Astrocyte (in vitro differentiated cells and primary cell): ENCODE measurements around the gene PLIN5. TPM values are rescaled to one million over a fixed set of nuclear protein-coding genes. Genes with fewer than 3 reads are reported as not detected.
A peak's percentile ranks its signal among the peaks of the same experiment; 100 is the strongest.

ENCODE experiments used
- DNase-seq: peaks from one replicate; pipeline ENCODE4 v3.0.0-alpha.2; 2010; ENCODE audit warnings: low read depth
- FAIRE-seq: peaks from 2 replicates; lab custom pipeline; 2011; peaks lifted over from hg19 to GRCh38; lab: Jason Lieb, UNC
- H2AFZ ChIP-seq: 2 replicates; pipeline ENCODE4 v1.6.0; 2012; ENCODE audit warnings: low read depth, low read length, inconsistent platforms
- H3K27ac ChIP-seq: 2 replicates; pipeline ENCODE4 v1.5.1; 2011; ENCODE audit warnings: low read depth, low read length, inconsistent platforms
- H3K27me3 ChIP-seq: 2 replicates; pipeline ENCODE4 v1.6.0; 2011; ENCODE audit warnings: low read length, inconsistent platforms; ENCODE audit not compliant: insufficient read depth
- H3K36me3 ChIP-seq: 2 replicates; pipeline ENCODE4 v1.5.1; 2011; ENCODE audit warnings: low read length, inconsistent platforms; ENCODE audit not compliant: insufficient read depth
- H3K4me1 ChIP-seq: 2 replicates; pipeline ENCODE4 v1.5.1; 2011; ENCODE audit warnings: low read length, inconsistent platforms; ENCODE audit not compliant: insufficient read depth
- H3K4me2 ChIP-seq: 2 replicates; pipeline ENCODE4 v1.6.0; 2012; ENCODE audit warnings: low read length, inconsistent platforms
- H3K4me3 ChIP-seq: 2 replicates; pipeline ENCODE4 v1.5.1; 2011; ENCODE audit warnings: low read depth, mild to moderate bottlenecking, low read length, inconsistent platforms; ENCODE audit not compliant: insufficient read depth
- H3K79me2 ChIP-seq: 2 replicates; pipeline ENCODE4 v1.6.0; 2012; ENCODE audit warnings: mild to moderate bottlenecking, low read length, inconsistent platforms; ENCODE audit not compliant: insufficient read depth
- H3K9ac ChIP-seq: 2 replicates; pipeline ENCODE4 v1.6.0; 2012; ENCODE audit warnings: mild to moderate bottlenecking, low read length, inconsistent platforms
- H3K9me3 ChIP-seq: 2 replicates; pipeline ENCODE4 v1.5.1; 2012; ENCODE audit warnings: low read depth, mild to moderate bottlenecking, low read length, inconsistent platforms; ENCODE audit not compliant: insufficient read depth
- H4K20me1 ChIP-seq: 2 replicates; pipeline ENCODE4 v1.6.0; 2012; ENCODE audit warnings: low read length, inconsistent platforms; ENCODE audit not compliant: insufficient read depth
- H3K27ac Mint-ChIP-seq: one replicate; pipeline ENCODE4 v1.8.0; 2021; ENCODE audit warnings: mild to moderate bottlenecking, mixed read lengths; ENCODE audit not compliant: unreplicated experiment
- H3K27me3 Mint-ChIP-seq: one replicate; pipeline ENCODE4 v1.8.0; 2021; ENCODE audit warnings: low read depth, mixed read lengths; ENCODE audit not compliant: unreplicated experiment
- H3K36me3 Mint-ChIP-seq: one replicate; pipeline ENCODE4 v1.8.0; 2021; ENCODE audit warnings: low read depth, mixed read lengths; ENCODE audit not compliant: unreplicated experiment
- H3K4me1 Mint-ChIP-seq: one replicate; pipeline ENCODE4 v1.8.0; 2021; ENCODE audit warnings: low read depth, mixed read lengths; ENCODE audit not compliant: unreplicated experiment
- H3K4me3 Mint-ChIP-seq: one replicate; pipeline ENCODE4 v1.8.0; 2021; ENCODE audit warnings: mild to moderate bottlenecking, moderate library complexity, mixed read lengths; ENCODE audit not compliant: unreplicated experiment
- H3K9me3 Mint-ChIP-seq: one replicate; pipeline ENCODE4 v1.8.0; 2021; ENCODE audit warnings: mild to moderate bottlenecking, mixed read lengths; ENCODE audit not compliant: unreplicated experiment
- EZH2 ChIP-seq: IDR thresholded peaks from 2 replicates; pipeline ENCODE4 v1.6.1; 2012; ENCODE audit warnings: mild to moderate bottlenecking, low read length, inconsistent platforms; ENCODE audit not compliant: insufficient read depth
- total RNA-seq: library from RNA; stranded (reverse); gene quantifications from 2 replicates; pipeline ENCODE4 v1.2.1, GENCODE V29; 2021
- TF ChIP-seq, protein P1 (sequence below): IDR thresholded peaks from 2 replicates; pipeline ENCODE4 v1.5.1; 2011; ENCODE audit warnings: low read depth, mild to moderate bottlenecking, inconsistent platforms, low read length, moderate library complexity; ENCODE audit not compliant: insufficient read depth

Gene PLIN5
- total RNA-seq, 1 donor from 2014 or later: not detected

DNA sequence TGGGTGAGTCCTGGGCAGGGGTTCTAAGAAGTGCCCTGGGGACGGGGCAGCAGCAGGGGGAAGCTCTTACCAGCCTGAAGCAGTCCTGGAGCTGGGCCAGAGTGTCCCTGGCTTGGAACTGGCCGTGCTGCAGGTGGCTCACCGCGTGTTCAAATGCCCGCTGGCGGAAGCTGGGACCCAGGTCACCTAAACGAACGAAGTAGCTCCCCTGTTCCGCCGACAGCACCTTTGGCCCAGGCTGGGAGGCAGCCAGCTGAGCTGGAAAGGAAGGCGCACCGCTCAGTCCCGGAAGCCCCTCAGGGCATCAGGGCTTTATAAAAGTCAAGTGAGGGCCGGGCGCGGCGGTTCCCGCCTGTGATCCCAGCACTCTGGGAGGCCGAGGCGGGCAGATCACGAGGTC lies 26.3 kb downstream of the PLIN5 start:
- TF ChIP-seq, protein P1, sequence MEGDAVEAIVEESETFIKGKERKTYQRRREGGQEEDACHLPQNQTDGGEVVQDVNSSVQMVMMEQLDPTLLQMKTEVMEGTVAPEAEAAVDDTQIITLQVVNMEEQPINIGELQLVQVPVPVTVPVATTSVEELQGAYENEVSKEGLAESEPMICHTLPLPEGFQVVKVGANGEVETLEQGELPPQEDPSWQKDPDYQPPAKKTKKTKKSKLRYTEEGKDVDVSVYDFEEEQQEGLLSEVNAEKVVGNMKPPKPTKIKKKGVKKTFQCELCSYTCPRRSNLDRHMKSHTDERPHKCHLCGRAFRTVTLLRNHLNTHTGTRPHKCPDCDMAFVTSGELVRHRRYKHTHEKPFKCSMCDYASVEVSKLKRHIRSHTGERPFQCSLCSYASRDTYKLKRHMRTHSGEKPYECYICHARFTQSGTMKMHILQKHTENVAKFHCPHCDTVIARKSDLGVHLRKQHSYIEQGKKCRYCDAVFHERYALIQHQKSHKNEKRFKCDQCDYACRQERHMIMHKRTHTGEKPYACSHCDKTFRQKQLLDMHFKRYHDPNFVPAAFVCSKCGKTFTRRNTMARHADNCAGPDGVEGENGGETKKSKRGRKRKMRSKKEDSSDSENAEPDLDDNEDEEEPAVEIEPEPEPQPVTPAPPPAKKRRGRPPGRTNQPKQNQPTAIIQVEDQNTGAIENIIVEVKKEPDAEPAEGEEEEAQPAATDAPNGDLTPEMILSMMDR: no peak
- TF ChIP-seq EZH2: no peak
- Mint-ChIP-seq H3K36me3 (peaks cover 8% of the 10 kb centered on the region), H3K4me1 (peaks cover 6% of the 10 kb centered on the region), H3K9me3 (no peaks in the 10 kb centered on the region), H3K27me3 (peaks cover 9% of the 10 kb centered on the region), H3K4me3 (no peak overlapping the region), H3K27ac (no peak overlapping the region)
- DNase-seq: no peak
- no peak overlapping the region for H3K4me2 ChIP-seq
- no peaks in the 10 kb centered on the region for H3K79me2 ChIP-seq
- H3K9ac ChIP-seq: no peak overlapping the region
- H2AFZ ChIP-seq: no peak overlapping the region
- no peaks in the 10 kb centered on the region for H4K20me1 ChIP-seq
- H3K4me1 ChIP-seq: peaks cover 15% of the 10 kb centered on the region
- no peaks in the 10 kb centered on the region for H3K36me3 ChIP-seq
- no peak overlapping the region for H3K4me3 ChIP-seq
- no peak overlapping the region for H3K27ac ChIP-seq
- no peak for FAIRE-seq
- no peaks in the 10 kb centered on the region for H3K27me3 ChIP-seq
- H3K9me3 ChIP-seq: no peaks in the 10 kb centered on the region

DNA sequence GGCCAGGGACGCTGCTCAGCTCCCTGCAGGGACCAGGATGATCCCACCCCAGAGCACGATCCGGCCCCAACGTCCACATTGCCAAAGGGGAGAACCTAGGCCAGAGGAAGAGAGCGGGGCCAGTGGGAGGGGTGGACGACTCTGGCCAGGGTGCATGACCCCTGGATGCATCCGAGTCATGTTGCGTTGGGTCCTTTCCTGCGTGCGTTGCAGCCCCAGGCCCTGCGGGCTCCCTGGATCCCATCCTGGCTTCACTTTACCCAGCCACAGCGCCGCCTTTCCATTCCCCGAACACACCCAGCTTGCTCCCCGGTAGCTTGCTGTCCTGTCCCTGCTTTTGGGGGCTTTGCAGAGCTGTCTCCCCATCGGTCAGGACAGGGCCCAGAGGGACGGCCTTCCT lies 27.2 kb downstream of the PLIN5 start:
- peaks cover 8% of the 10 kb centered on the region for H3K27me3 Mint-ChIP-seq
- no peak for TF ChIP-seq EZH2
- TF ChIP-seq, protein P1: no peak
- Histone ChIP-seq H3K27me3 (no peaks in the 10 kb centered on the region), H4K20me1 (no peaks in the 10 kb centered on the region), H3K27ac (no peak overlapping the region), H2AFZ (no peak overlapping the region), H3K9ac (no peak overlapping the region), H3K4me1 (peaks cover 15% of the 10 kb centered on the region), H3K4me2 (no peak overlapping the region), H3K4me3 (no peak overlapping the region), H3K79me2 (no peaks in the 10 kb centered on the region), H3K9me3 (no peaks in the 10 kb centered on the region), H3K36me3 (no peaks in the 10 kb centered on the region)
- DNase-seq (no peak), FAIRE-seq (no peak)
- H3K4me3 Mint-ChIP-seq: no peak overlapping the region
- H3K36me3 Mint-ChIP-seq: peaks cover 8% of the 10 kb centered on the region
- H3K4me1 Mint-ChIP-seq: peaks cover 6% of the 10 kb centered on the region
- peak overlapping the region; percentile 7 for H3K27ac Mint-ChIP-seq
- H3K9me3 Mint-ChIP-seq: no peaks in the 10 kb centered on the region

DNA sequence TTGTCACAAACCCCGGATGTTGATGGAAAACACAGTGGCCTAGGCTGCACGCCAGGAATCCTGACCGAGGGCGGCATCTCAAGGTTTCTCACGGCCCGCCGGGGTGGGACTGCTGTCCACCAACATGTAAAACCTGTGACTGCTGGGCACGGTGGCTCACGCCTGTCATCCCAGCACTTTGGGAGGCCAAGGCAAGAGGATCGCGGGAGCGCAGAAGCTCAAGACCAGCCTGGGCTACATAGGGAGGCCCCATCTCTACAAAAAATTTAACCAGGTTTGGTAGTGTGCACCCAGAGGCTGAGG lies 27.9 kb downstream of the PLIN5 start:
- TF ChIP-seq EZH2: no peak
- TF ChIP-seq, protein P1: no peak
- Mint-ChIP-seq H3K4me1 (peaks cover 6% of the 10 kb centered on the region), H3K36me3 (peaks cover 9% of the 10 kb centered on the region), H3K27ac (peak overlapping the region; percentile 7), H3K9me3 (no peaks in the 10 kb centered on the region), H3K27me3 (peaks cover 5% of the 10 kb centered on the region), H3K4me3 (no peak overlapping the region)
- Histone ChIP-seq H3K27me3 (no peaks in the 10 kb centered on the region), H4K20me1 (no peaks in the 10 kb centered on the region), H2AFZ (no peak overlapping the region), H3K79me2 (no peaks in the 10 kb centered on the region), H3K4me3 (no peak overlapping the region), H3K36me3 (no peaks in the 10 kb centered on the region), H3K4me2 (no peak overlapping the region), H3K27ac (no peak overlapping the region), H3K9ac (no peak overlapping the region), H3K4me1 (peaks cover 20% of the 10 kb centered on the region), H3K9me3 (no peaks in the 10 kb centered on the region)
- no peak for FAIRE-seq
- no peak for DNase-seq
